ENCODE results near the gene MYMX. TPM values are rescaled to one million over a fixed set of nuclear protein-coding genes. Genes with fewer than 3 reads are reported as not detected.

The MYMX gene
- total RNA-seq, 1 experiment from 2014 or later = not detected

DNA sequence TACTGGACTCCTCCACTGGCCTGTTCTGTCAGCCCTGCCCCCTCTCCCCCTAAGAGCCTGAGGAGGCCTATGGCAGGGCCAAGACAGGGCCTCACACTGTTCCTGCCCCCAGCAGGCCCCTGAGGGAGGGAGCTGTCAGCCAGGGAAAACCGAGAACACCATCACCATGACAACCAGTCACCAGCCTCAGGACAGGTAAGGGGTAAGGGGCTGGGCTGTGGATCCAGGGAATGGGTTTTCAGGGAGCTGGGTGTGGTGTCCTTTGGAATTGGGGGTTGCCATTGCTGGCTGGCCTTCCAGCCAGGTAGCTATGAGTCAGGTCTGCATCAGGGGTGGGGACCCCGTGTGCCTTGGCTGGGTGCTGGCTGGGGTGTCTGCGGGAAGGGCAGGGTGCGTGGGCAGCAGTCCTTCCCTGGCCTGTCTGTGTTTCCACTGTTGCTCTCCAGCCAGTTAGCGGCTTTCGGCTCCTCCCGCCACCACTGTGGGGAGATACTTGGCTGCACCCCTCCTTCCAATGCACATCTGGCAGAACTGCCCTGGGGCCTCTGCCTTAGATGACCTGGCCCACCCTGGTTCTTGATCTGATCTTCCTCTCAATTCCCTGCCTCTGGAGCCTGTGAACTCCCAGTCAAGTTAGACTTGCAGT lies 10.5 kb downstream of the MYMX start:
- ChIA-PET RAD21 (ENCODE audit: low non-redundant PET in 1 of 2, low total read pairs in 2 of 2, uncharacterized antibody in 2 of 2, unreplicated experiment in 2 of 2) (no interaction called here), POLR2A (interaction anchor here (0.7 kb wide), 1 partner anchor 20 kb away, joined by 3 read pairs; the partner anchor contains the start of gene HSP90AB1), CTCF (interaction anchor here (1.5 kb wide), 1 partner anchor 10 kb away, joined by 7 read pairs; no protein-coding TSS in a partner anchor)
- H2AFZ ChIP-seq (ENCODE audit: low read depth, low read length, poor library complexity, severe bottlenecking) = no peak overlapping the region
- peaks cover 55% of the 10 kb centered on the region for H3K79me2 ChIP-seq (ENCODE audit: insufficient read depth, low read length)
- peaks cover 15 to 35% of the 10 kb centered on the region in 2 experiments; a peak in 3 of 4 replicates for H3K36me3 ChIP-seq (ENCODE audit: control insufficient read depth in 1 of 2, insufficient read depth in 2 of 2, low read length in 2 of 2)
- no peaks in the 10 kb centered on the region for H3K9me3 ChIP-seq (ENCODE audit: control insufficient read depth in 1 of 2, insufficient read depth in 1 of 2, low read depth in 1 of 2, low read length in 2 of 2)
- no peak overlapping the region; the same call in 1 of the 2 replicates for H3K27ac ChIP-seq (ENCODE audit: low read depth, low read length)
- intact Hi-C loops (cut with micrococcal nuclease) = no loop called here
- H3K27me3 ChIP-seq (ENCODE audit: insufficient read depth, low read length) = no peaks in the 10 kb centered on the region
- H3K4me3 ChIP-seq (replicated peaks in 1 of 2; ENCODE audit: low read depth in 1 of 2, low read length in 2 of 2) = no peak overlapping the region
- no peaks in the 10 kb centered on the region for H3K9me2 ChIP-seq (ENCODE audit: insufficient read depth)
- no peak overlapping the region for H3K9ac ChIP-seq (ENCODE audit: low read length)
- peaks cover 16 to 36% of the 10 kb centered on the region in 2 experiments for H3K4me1 ChIP-seq (ENCODE audit: control insufficient read depth in 1 of 2, insufficient read depth in 2 of 2, low read length in 2 of 2)
- DNase-seq (ENCODE audit: low read depth, low spot score) = no peak
- TF ChIP-seq FOSL1 (IDR thresholded peaks at IDR 0.05; ENCODE audit: low read depth) (no peak), ZBTB33 (IDR thresholded peaks at IDR 0.05; ENCODE audit: extremely low read depth, insufficient replicate concordance, low read length) (no peak), SIN3A (IDR thresholded peaks at IDR 0.05; ENCODE audit: low read depth) (no peak), SRF (IDR thresholded peaks at IDR 0.05; ENCODE audit: low read depth) (no peak), ELF1 (IDR thresholded peaks at IDR 0.05; ENCODE audit: borderline replicate concordance, low read depth) (no peak), POLR2AphosphoS5 (IDR thresholded peaks at IDR 0.05; ENCODE audit: low read depth, low read length) (no peak), CBX3 (IDR thresholded peaks at IDR 0.05; ENCODE audit: low read depth) (no peak), CEBPB (IDR thresholded peaks at IDR 0.05; ENCODE audit: low read depth) (no peak)
- TF ChIP-seq, protein P1, sequence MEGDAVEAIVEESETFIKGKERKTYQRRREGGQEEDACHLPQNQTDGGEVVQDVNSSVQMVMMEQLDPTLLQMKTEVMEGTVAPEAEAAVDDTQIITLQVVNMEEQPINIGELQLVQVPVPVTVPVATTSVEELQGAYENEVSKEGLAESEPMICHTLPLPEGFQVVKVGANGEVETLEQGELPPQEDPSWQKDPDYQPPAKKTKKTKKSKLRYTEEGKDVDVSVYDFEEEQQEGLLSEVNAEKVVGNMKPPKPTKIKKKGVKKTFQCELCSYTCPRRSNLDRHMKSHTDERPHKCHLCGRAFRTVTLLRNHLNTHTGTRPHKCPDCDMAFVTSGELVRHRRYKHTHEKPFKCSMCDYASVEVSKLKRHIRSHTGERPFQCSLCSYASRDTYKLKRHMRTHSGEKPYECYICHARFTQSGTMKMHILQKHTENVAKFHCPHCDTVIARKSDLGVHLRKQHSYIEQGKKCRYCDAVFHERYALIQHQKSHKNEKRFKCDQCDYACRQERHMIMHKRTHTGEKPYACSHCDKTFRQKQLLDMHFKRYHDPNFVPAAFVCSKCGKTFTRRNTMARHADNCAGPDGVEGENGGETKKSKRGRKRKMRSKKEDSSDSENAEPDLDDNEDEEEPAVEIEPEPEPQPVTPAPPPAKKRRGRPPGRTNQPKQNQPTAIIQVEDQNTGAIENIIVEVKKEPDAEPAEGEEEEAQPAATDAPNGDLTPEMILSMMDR (IDR thresholded peaks at IDR 0.05 in 2 of 3, conservative IDR thresholded peaks at IDR 0.05 in 1 of 3; ENCODE audit: borderline replicate concordance in 1 of 3, insufficient read depth in 1 of 3, low read depth in 2 of 3, low read length in 2 of 3) = no peak
- TF ChIP-seq, protein P2, sequence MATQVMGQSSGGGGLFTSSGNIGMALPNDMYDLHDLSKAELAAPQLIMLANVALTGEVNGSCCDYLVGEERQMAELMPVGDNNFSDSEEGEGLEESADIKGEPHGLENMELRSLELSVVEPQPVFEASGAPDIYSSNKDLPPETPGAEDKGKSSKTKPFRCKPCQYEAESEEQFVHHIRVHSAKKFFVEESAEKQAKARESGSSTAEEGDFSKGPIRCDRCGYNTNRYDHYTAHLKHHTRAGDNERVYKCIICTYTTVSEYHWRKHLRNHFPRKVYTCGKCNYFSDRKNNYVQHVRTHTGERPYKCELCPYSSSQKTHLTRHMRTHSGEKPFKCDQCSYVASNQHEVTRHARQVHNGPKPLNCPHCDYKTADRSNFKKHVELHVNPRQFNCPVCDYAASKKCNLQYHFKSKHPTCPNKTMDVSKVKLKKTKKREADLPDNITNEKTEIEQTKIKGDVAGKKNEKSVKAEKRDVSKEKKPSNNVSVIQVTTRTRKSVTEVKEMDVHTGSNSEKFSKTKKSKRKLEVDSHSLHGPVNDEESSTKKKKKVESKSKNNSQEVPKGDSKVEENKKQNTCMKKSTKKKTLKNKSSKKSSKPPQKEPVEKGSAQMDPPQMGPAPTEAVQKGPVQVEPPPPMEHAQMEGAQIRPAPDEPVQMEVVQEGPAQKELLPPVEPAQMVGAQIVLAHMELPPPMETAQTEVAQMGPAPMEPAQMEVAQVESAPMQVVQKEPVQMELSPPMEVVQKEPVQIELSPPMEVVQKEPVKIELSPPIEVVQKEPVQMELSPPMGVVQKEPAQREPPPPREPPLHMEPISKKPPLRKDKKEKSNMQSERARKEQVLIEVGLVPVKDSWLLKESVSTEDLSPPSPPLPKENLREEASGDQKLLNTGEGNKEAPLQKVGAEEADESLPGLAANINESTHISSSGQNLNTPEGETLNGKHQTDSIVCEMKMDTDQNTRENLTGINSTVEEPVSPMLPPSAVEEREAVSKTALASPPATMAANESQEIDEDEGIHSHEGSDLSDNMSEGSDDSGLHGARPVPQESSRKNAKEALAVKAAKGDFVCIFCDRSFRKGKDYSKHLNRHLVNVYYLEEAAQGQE (IDR thresholded peaks at IDR 0.05; ENCODE audit: low read depth) = no peak
- H4K20me1 ChIP-seq (ENCODE audit: insufficient read depth) = peaks cover 4% of the 10 kb centered on the region; the same call in 1 of the 2 replicates
- ATAC-seq = no peak
- BruUV-seq (replicated peaks) = no TSS peak
- no peak overlapping the region for H3K4me2 ChIP-seq (ENCODE audit: low read length)
